Measurements from ENCODE around the gene HIVEP3.

HIVEP3 gene

GRCh38 chr1:41456847-41457540 lies 461.7 kb downstream of the HIVEP3 start:
- Histone ChIP-seq H3K4me1 (peaks cover 0 to 40% (median 17%) of the 10 kb centered on the region in 4 donors), H3K9me3 (no peaks in the 10 kb centered on the region), H3K4me3 (no peak overlapping the region), H3K27ac (no peak overlapping the region), H3K36me3 (no peaks in the 10 kb centered on the region), H3K27me3 (no peaks in the 10 kb centered on the region)
- TF ChIP-seq, protein P1, sequence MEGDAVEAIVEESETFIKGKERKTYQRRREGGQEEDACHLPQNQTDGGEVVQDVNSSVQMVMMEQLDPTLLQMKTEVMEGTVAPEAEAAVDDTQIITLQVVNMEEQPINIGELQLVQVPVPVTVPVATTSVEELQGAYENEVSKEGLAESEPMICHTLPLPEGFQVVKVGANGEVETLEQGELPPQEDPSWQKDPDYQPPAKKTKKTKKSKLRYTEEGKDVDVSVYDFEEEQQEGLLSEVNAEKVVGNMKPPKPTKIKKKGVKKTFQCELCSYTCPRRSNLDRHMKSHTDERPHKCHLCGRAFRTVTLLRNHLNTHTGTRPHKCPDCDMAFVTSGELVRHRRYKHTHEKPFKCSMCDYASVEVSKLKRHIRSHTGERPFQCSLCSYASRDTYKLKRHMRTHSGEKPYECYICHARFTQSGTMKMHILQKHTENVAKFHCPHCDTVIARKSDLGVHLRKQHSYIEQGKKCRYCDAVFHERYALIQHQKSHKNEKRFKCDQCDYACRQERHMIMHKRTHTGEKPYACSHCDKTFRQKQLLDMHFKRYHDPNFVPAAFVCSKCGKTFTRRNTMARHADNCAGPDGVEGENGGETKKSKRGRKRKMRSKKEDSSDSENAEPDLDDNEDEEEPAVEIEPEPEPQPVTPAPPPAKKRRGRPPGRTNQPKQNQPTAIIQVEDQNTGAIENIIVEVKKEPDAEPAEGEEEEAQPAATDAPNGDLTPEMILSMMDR (IDR thresholded peaks at IDR 0.05) = no peak
- no peak for DNase-seq
- intact Hi-C loops (cut with DNase I; ENCODE audit: low total_unique reads) = no loop called here

All from tibial artery (tissue), 4 donors.